ENCODE results near the gene SDK1. TPM values are rescaled to one million over a fixed set of nuclear protein-coding genes. Genes with fewer than 3 reads are reported as not detected.

The SDK1 gene
- total RNA-seq, 4 donors from 2014 or later: 1.2 to 1.8 (median 1.5) TPM

- Histone ChIP-seq H3K36me3 (no peaks in the 10 kb centered on the region), H3K4me1 (no peaks in the 10 kb centered on the region), H3K4me3 (no peak overlapping the region), H3K27me3 (no peaks in the 10 kb centered on the region), H3K9me3 (no peaks in the 10 kb centered on the region), H3K27ac (no peak overlapping the region)
- intact Hi-C loops (cut with DNase I; ENCODE audit: low total_unique reads) (no loop called here), in situ Hi-C loops (cut with MboI; ENCODE audit: low sequenced_read_pairs in 4 of 4) (no loop called here)
- TF ChIP-seq, protein P1, sequence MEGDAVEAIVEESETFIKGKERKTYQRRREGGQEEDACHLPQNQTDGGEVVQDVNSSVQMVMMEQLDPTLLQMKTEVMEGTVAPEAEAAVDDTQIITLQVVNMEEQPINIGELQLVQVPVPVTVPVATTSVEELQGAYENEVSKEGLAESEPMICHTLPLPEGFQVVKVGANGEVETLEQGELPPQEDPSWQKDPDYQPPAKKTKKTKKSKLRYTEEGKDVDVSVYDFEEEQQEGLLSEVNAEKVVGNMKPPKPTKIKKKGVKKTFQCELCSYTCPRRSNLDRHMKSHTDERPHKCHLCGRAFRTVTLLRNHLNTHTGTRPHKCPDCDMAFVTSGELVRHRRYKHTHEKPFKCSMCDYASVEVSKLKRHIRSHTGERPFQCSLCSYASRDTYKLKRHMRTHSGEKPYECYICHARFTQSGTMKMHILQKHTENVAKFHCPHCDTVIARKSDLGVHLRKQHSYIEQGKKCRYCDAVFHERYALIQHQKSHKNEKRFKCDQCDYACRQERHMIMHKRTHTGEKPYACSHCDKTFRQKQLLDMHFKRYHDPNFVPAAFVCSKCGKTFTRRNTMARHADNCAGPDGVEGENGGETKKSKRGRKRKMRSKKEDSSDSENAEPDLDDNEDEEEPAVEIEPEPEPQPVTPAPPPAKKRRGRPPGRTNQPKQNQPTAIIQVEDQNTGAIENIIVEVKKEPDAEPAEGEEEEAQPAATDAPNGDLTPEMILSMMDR (IDR thresholded peaks at IDR 0.05 in 4 of 5, conservative IDR thresholded peaks at IDR 0.05 in 1 of 5): no peak
- no peak for TF ChIP-seq POLR2A (IDR thresholded peaks at IDR 0.05)
- ATAC-seq (no peak), DNase-seq (no peak)
Measured at GRCh38 chr7:4109481-4110110, 808.5 kb downstream of the SDK1 start.

DNA sequence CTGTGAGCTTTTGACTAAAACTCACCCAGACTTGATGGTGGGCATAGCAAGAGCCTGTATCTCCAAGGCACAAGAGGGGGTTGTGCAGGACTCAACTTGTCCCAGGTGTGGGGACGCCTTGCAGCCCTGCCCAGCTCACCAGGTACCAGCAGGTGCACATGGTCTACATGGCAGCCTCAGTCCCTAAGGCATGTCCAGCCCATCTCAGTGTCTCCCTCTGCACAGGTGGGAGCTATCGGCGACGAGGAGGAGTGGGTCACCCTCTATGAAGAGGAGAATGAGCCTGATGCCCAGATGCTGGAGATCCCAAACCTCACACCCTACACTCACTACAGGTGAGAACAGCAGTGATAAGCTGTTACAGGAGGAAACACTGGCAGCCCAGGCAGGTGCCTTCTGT, 809.4 kb downstream of the SDK1 start:
- DNase-seq (no peak), ATAC-seq (no peak)
- intact Hi-C loops (cut with DNase I; ENCODE audit: low total_unique reads) (no loop called here), in situ Hi-C loops (cut with MboI; ENCODE audit: low sequenced_read_pairs in 4 of 4) (no loop called here)
- Histone ChIP-seq H3K9me3 (no peaks in the 10 kb centered on the region), H3K4me3 (no peak overlapping the region), H3K4me1 (no peaks in the 10 kb centered on the region), H3K27me3 (no peaks in the 10 kb centered on the region), H3K36me3 (no peaks in the 10 kb centered on the region), H3K27ac (no peak overlapping the region)
- TF ChIP-seq POLR2A (IDR thresholded peaks at IDR 0.05): no peak
- TF ChIP-seq, protein P1 (IDR thresholded peaks at IDR 0.05 in 4 of 5, conservative IDR thresholded peaks at IDR 0.05 in 1 of 5): no peak

GRCh38 chr7:4111166-4111565, 810.1 kb downstream of the SDK1 start:
- TF ChIP-seq POLR2A (IDR thresholded peaks at IDR 0.05): no peak
- TF ChIP-seq, protein P1 (IDR thresholded peaks at IDR 0.05 in 4 of 5, conservative IDR thresholded peaks at IDR 0.05 in 1 of 5): no peak
- Histone ChIP-seq H3K27me3 (no peaks in the 10 kb centered on the region), H3K9me3 (no peaks in the 10 kb centered on the region), H3K36me3 (no peaks in the 10 kb centered on the region), H3K27ac (no peak overlapping the region), H3K4me1 (no peaks in the 10 kb centered on the region), H3K4me3 (no peak overlapping the region)
- DNase-seq: no peak
- in situ Hi-C loops (cut with MboI; ENCODE audit: low sequenced_read_pairs in 4 of 4) (no loop called here), intact Hi-C loops (cut with DNase I; ENCODE audit: low total_unique reads) (no loop called here)
- ATAC-seq: no peak

DNA sequence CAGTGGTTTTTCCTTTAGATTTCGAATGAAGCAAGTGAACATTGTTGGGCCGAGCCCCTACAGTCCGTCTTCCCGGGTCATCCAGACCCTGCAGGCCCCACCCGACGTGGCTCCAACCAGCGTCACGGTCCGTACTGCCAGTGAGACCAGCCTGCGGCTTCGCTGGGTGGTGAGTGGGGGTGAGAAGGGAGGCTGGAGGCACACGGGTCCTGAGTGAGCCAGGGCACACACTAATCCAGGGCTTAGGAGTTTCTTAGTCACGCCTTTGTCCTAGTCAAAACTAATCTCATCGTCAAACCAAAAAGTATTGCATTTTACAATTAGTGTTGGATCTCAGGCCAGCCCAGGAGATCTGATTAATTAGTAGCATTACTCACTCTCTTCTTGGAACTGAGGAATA, 812.2 kb downstream of the SDK1 start:
- intact Hi-C loops (cut with DNase I; ENCODE audit: low total_unique reads): no loop called here
- Histone ChIP-seq H3K36me3 (no peaks in the 10 kb centered on the region), H3K27me3 (no peaks in the 10 kb centered on the region), H3K4me3 (no peak overlapping the region), H3K9me3 (no peaks in the 10 kb centered on the region), H3K4me1 (no peaks in the 10 kb centered on the region), H3K27ac (no peak overlapping the region)
- in situ Hi-C loops (cut with MboI; ENCODE audit: low sequenced_read_pairs in 4 of 4): no loop called here
- no peak for DNase-seq
- TF ChIP-seq, protein P1 (IDR thresholded peaks at IDR 0.05 in 4 of 5, conservative IDR thresholded peaks at IDR 0.05 in 1 of 5): no peak
- TF ChIP-seq POLR2A (IDR thresholded peaks at IDR 0.05): no peak
- ATAC-seq: no peak

DNA sequence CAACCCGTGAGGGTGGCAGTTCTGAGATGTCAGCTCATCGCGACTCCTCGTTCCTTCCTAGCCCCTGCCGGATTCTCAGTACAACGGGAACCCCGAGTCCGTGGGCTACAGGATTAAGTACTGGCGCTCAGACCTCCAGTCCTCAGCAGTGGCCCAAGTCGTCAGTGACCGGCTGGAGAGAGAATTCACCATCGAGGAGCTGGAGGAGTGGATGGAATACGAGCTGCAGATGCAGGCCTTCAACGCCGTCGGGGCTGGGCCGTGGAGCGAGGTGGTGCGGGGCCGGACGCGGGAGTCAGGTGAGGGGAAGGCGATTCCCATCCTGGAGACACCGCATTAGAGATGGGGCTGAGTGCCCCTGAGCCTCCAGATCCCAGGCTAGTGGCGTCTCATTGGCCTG, 812.9 kb downstream of the SDK1 start:
- H3K9me3 ChIP-seq: no peaks in the 10 kb centered on the region
- no peaks in the 10 kb centered on the region for H3K4me1 ChIP-seq
- no peak for TF ChIP-seq POLR2A (IDR thresholded peaks at IDR 0.05)
- TF ChIP-seq, protein P1 (IDR thresholded peaks at IDR 0.05 in 4 of 5, conservative IDR thresholded peaks at IDR 0.05 in 1 of 5): no peak
- H3K27me3 ChIP-seq: no peaks in the 10 kb centered on the region
- H3K27ac ChIP-seq: no peak overlapping the region
- H3K4me3 ChIP-seq: no peak overlapping the region
- ATAC-seq: no peak
- H3K36me3 ChIP-seq: no peaks in the 10 kb centered on the region
- intact Hi-C loops (cut with DNase I; ENCODE audit: low total_unique reads) (no loop called here), in situ Hi-C loops (cut with MboI; ENCODE audit: low sequenced_read_pairs in 4 of 4) (no loop called here)
- DNase-seq: no peak
